ENCODE data around the gene CALU.

Gene CALU

DNA sequence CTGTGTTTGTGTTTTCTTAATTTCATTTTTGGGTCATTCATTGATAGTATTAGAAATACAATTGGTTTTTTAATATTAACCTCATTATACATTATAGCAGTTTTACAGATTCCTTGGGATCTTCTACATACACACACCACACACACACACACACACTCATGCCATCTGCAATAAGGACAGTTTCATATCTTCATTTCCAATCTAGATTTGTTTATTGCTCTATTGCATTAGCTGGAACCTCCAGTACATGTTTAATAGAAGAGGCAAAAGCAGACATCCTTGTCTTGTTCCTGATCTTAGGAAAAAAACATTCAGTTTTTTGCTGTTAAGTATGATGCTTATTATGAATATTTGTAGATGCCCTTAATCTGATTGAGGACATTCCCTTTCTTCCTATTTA, 17.8 kb upstream of the CALU start:
- FAIRE-seq, result no peak
- DNase-seq (ENCODE audit: insufficient read length, low spot score), result no peak

- DNase-seq (ENCODE audit: insufficient read length, low spot score), result no peak
- FAIRE-seq, result no peak
These were observed 14.4 kb upstream of the CALU start for GRCh38 chr7:128724743-128725142.

- FAIRE-seq (no peak), DNase-seq (ENCODE audit: insufficient read length, low spot score) (no peak)
These were observed 13.6 kb upstream of the CALU start for GRCh38 chr7:128725531-128725930.

DNA sequence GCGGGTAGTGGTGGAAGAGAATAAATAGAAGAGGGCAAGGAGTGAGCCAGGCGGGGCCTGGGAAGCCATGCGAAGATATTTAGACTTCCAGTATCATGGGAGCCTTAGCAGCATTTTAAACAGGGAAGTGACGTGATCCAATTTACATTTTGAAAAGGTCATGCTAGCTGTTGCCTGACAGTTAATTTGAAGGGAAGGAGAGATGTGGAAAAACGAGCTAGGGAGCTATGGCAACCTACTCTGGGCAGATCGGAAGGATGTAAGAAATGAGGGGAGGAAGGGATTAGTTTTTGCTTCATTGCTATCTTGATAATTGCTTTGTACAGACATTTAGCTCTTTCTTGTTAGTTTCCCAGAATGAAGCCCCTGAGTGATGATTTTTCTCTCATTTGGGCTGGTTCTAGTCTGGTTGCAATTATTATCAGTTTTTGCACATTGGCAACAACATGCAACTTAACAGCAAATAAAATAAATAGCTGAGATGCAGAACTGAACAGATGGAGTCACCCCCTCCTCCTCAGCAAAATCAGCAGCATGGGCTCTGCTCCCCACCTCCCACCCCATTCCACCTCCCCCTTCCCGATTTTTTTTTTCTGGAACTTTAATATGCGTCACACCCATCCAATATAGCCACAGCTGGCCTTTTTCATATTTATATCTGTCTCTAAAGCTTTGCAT, 13.0 kb upstream of the CALU start:
- FAIRE-seq, result no peak

DNA sequence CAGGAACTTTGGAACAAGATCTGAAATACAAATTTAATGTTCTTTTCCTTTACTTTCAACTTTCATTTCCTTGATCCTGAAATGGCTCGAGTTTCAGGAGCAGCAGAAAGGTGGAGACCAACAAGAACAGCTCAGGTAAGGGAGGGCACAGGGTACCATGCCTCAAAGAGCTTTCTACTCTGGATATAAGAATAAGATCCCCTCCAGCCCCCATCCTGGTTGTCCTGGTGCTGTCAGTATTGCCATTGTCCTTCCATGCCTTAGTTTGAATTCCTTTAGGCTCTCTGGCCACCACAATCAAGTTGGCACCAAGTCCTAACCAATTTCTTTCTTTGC, 12.5 kb upstream of the CALU start:
- no peak for DNase-seq (ENCODE audit: insufficient read length, low spot score)

More for the DNA sequence above, 13.0 kb upstream of the CALU start:
- DNase-seq (ENCODE audit: insufficient read length, low spot score), result no peak

DNA sequence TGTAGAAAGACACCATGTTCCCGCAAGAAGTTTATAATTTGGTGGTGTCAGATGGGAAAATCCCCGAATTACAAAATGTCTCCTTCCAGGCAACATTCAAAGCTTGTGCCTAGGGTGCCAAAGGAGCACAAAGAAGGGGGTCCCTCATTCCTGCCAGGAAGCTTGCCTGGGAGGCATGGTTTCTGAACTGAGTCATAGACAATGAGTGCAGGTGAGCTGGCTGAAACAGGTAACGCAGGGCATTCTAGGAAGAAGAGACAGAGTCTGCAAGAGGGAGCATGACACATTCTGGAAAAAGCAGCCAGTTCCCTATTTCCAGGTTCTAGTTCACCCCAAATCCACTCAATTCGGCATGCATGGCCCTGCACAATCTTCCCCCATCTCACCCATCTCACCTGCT, 11.9 kb upstream of the CALU start:
- DNase-seq (ENCODE audit: insufficient read length, low spot score) (no peak), FAIRE-seq (no peak)

More for the DNA sequence above, 12.5 kb upstream of the CALU start:
- FAIRE-seq, result no peak

- FAIRE-seq (no peak), DNase-seq (ENCODE audit: insufficient read length, low spot score) (no peak)
These were observed 10.6 kb upstream of the CALU start for GRCh38 chr7:128728598-128728997.

DNA sequence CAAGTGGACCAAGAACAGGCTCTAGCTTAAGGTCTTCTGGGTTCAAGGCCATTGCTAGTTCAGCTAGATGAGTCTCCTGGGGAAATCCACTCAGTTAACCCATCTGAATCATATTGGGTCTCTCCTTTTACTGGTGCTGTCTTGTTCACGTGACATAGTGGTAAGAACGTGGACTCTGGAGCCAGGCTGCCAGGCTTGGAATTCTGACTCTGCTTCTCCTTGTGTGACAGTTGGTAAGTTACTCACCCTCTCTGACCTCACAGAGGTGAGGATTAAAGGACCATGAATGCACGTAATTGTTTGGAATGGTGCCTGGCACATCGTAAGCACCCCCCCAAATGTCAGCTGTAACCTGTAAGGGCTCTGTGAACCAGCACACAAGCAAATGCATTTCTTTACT, 9.7 kb upstream of the CALU start:
- no peak for FAIRE-seq
- no peak for DNase-seq (ENCODE audit: insufficient read length, low spot score)

DNA sequence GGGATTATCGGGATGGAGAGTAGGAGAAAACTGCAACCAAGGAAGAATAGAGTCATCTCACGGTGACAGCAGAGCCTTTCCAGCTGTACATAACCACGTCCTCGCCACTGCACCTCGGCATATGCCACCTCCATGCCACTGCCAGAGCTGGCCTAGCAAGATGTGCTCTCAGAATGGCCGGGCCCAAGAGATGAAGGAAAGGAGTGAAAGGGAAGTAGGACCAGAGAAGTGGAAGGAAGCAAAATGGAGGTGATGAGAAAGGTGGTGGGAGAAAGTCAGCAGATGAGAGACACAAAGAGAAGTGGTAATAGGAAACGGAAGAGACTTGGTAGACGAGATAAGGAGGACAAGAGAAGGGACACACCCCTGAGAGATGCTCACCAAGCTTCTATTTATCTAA, 8.0 kb upstream of the CALU start:
- FAIRE-seq (no peak), DNase-seq (ENCODE audit: insufficient read length, low spot score) (no peak)

DNA sequence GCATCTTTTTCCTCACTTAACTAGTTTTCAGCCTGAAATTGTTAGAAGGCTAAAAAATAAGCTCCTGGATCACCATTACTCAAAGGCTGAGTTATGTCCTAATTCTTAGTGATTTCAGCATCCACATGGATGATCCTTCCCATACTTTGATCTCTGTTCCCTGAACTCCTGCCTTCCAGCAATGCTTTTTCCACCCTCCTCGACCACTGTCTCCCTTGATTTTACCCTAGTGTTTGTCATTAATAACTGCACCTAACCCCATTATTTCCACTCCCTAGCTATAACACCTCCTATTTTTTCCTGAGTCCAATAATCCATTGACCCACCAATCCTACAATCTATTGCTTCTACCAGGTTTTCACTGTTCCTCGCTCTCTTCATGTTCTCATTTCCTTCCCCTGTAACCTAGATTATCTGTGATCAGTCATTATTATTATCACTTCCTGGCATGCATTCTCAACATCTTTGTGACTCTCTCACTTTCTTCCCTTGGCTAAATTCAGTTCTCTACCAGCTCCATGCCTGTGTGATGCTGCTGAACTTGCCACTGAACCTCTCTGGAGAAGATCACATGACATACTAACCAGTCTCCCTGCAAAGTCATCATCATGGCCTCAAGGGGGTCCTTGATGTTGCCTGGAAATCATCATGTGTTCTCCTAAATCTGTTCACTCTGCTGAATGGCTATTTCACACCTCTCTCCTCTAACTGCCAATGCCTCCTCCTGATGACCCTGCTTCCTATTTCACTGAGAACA, 6.5 kb upstream of the CALU start:
- FAIRE-seq (no peak), DNase-seq (ENCODE audit: insufficient read length, low spot score) (no peak)

DNA sequence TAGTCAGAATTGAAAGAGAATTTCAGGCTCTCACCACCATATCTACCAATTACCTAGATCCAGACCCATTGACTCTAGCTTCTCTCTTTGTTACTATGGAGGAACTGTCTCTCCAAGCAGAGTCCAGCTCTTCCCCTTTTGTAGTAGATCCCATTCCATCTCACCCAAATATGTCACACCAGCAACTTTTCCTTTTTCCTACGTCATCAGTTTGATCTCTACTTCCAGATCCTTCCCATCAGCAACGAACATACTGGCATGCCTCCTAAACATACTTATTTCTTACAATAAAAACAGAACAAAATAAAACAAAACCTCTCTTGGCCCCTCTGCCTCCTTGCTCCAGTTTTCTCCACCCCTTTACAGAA, 5.9 kb upstream of the CALU start:
- FAIRE-seq, result no peak
- no peak for DNase-seq (ENCODE audit: insufficient read length, low spot score)

DNA sequence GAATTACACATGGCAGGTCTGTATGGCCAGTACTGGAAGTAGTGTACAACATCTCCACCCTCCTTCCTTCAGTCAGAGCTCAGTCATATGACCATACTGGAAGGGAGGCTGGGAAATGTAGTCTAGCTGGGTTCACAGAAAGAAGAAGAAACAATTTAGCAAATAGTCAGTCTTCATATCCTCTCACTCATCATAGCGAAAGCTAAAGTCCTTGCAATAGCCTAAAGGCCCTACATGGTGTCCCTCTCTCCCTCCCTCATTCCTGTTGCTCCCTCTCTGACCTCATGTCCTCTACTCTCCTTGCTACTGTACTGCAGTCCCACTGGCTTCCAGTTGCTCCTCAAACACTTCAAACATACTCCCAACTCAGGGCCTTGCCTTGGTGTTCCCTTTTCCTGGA, 4.3 kb upstream of the CALU start:
- FAIRE-seq (no peak), DNase-seq (ENCODE audit: insufficient read length, low spot score) (no peak)

- FAIRE-seq (no peak), DNase-seq (ENCODE audit: insufficient read length, low spot score) (no peak)
These were observed 3.7 kb upstream of the CALU start for GRCh38 chr7:128735436-128735835.

DNA sequence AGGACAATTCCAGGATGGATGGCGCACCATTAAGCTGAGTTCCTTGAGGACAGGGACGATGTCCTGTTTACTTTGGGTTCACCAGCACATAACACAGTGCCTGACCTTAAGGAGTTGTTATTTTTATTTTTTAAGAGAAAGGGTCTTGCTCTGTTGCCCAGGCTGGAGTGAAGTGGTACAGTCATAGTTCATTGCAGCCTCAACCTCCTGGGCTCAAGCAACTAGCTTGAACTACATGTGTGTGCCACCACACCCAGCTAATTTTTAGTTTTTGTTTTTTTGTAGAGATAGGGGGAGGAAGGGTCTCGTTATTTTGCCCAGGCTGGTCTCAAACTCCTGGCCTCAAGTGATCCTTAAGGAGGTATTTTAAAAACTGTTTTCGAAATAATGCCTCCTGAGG, 1.7 kb upstream of the CALU start:
- FAIRE-seq, result no peak
- no peak for DNase-seq (ENCODE audit: insufficient read length, low spot score)

DNA sequence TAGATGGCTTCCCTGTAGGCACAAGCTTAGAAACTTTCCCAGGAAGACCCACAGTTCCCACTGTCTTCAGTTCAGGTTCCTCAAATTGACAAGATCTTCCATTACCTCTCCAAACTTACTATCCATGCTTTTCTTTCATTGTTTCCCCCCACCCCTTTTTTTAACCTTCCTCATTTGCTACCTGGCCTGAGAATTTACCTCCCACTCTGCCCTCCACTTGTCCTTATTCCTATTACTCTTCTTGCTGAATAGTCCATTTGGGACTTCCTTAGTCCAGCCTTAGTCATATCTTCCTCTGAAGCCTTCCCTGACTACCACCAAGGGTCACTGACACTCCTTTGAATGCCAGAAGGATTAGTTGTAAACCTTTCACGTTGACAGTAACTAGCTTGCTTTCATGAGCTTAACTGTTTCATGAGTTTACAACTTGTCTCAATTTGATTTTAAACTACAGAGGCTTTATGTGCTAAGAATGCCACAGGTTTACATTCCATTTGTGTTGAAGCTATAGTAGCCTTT, 1.2 kb upstream of the CALU start:
- FAIRE-seq (no peak), DNase-seq (ENCODE audit: insufficient read length, low spot score) (peak; percentile 32)

GRCh38 chr7:128738570-128739047, 550 bp upstream of the CALU start:
- peak; percentile 10 for DNase-seq (ENCODE audit: insufficient read length, low spot score)
- no peak for FAIRE-seq

DNA sequence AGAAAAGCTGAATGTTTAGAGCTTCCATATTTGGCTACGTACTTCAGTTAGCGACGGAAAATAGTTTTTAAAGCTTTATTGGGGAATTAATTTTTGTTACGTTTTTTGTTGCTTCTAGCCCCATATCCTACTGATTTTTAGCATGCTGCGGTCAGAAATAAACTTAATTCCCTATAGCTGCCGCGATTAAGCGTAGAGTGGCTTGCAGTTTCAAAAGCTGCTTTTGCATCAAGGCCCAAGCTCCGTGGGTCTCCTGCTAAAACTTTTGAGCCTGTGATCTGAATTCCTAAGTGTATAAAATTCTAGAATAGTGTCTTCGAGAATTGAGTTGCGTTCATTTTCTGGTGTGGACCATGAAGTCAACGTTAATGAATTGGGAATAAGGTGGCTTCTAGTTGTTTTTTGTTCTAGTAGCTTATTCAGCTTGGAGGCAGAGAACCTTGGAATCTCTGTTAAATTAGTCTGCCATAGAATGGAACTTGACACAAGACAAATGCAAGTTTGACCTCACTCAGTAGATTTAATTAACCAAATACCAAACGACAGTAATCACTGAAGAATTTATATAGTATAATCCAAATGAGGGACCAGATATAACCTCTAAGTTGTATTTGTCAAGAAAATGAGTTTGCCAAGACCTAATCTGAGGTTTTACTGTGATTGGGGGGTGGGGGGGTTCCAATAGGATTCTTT, 977 bp downstream of the CALU start:
- no peak for DNase-seq (ENCODE audit: insufficient read length, low spot score)
- FAIRE-seq, result no peak

DNA sequence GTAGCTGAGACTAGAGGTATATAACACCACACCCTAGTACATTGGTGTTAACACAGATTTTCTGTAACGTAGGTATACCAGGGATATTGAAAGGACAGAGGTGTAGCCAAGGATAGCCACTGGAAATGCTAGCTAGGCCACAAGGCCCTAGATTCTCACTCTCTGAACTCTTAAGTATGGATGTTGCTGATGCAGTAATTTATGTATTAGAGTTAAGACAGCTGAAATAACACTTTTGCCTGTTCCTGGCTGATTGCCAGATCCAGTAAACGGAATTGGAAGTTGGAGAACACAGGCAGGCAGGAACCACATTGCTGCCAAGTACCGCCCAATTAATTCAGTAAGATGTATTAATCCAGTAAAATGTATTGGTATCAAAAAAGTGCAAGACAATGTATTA, 1.8 kb downstream of the CALU start:
- FAIRE-seq (no peak), DNase-seq (ENCODE audit: insufficient read length, low spot score) (no peak)

DNA sequence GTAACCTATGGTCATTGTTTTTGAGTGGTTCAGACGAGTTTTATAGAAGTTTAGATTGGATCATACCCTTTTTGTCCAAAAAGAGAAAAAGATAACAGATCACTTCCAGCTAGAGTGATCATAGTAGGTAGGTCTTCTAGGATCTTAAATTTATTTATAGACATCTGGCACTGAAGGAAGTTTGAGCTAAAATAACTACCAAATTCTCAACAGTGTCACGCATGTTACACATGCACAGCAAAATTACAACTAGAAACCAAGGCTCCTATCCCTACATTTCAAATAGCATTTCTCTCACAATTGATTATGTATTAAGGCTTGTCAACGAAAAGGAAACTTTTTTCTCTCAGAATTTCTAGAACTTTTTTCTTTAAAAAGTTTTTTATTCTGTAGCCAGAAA, 2.3 kb downstream of the CALU start:
- FAIRE-seq (no peak), DNase-seq (ENCODE audit: insufficient read length, low spot score) (no peak)

- FAIRE-seq, result no peak
These were observed 3.0 kb downstream of the CALU start for GRCh38 chr7:128742206-128742605.

GRCh38 chr7:128743112-128743772, 4.1 kb downstream of the CALU start:
- FAIRE-seq (no peak), DNase-seq (ENCODE audit: insufficient read length, low spot score) (no peak)

More at GRCh38 chr7:128742206-128742605, 3.0 kb downstream of the CALU start:
- no peak for DNase-seq (ENCODE audit: insufficient read length, low spot score)
